Right renal pelvis (tissue), 4 donors: ENCODE data around the gene IGFBP4. TPM values are rescaled to one million over a fixed set of nuclear protein-coding genes. Genes with fewer than 3 reads are reported as not detected.

Experiments used
- DNase-seq, 4 donors: peaks; one replicate each; pipeline ENCODE4 v3.0.0-alpha.2; 2013; ENCODE audit warnings: low read depth in 4 of 4, low spot score in 3 of 4, missing footprints in 1 of 4
- polyA plus RNA-seq, 4 donors: library from polyadenylated mRNA; unstranded; fragments of 120-200 nt; gene quantifications; one replicate each; pipeline ENCODE4 v1.2.1, GENCODE V29; 2013; ENCODE audit not compliant: insufficient read length in 4 of 4

The IGFBP4 gene
- polyA plus RNA-seq, 4 donors, result 338 to 424 (median 366) TPM

- no peak for DNase-seq
Observed at GRCh38 chr17:40469805-40470675, 26.8 kb downstream of the IGFBP4 start.

DNA sequence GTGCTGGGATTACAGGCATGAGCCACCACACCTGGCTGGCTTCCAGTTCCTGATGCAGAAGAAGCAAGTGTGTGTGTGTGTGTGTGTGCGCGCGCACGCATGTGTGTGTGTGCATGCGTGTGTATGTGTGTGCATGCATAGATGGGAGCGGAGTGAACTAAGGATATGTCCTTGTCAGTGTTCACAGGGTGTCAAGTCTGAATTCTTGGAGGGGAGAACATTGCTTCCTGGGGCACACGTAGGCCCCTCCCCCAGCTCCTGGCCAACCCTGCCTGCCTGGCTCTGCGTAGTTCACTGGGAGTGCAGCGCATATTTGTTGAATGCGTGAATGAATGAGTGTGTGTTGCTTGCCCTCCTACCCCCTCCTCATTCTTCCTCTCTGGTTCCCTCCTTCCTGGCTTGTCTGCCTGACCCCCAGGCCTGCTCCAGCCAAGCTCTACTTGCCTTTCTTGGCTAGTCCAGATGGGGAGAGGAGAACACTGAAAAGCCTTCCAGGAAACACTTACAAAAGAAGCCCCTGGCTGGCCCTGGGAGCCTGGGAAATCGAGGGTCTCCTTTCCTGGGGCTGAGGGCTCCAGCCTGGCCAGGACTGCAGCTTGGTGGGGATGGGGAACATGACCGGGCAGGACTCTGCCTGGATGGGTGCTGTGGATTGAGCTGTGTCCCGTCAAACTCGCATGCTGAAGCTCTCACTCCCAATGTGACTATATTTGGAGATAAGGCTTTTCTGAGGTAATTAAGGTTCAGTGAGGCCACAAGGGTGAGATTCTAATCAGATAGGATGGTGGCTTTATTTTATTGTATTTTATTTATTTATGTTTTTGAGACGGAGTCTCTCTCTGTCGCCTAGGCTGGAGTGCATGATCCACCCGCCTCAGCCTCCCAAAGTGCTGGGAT is 27.9 kb downstream of the IGFBP4 start:
- DNase-seq, result no peak

DNA sequence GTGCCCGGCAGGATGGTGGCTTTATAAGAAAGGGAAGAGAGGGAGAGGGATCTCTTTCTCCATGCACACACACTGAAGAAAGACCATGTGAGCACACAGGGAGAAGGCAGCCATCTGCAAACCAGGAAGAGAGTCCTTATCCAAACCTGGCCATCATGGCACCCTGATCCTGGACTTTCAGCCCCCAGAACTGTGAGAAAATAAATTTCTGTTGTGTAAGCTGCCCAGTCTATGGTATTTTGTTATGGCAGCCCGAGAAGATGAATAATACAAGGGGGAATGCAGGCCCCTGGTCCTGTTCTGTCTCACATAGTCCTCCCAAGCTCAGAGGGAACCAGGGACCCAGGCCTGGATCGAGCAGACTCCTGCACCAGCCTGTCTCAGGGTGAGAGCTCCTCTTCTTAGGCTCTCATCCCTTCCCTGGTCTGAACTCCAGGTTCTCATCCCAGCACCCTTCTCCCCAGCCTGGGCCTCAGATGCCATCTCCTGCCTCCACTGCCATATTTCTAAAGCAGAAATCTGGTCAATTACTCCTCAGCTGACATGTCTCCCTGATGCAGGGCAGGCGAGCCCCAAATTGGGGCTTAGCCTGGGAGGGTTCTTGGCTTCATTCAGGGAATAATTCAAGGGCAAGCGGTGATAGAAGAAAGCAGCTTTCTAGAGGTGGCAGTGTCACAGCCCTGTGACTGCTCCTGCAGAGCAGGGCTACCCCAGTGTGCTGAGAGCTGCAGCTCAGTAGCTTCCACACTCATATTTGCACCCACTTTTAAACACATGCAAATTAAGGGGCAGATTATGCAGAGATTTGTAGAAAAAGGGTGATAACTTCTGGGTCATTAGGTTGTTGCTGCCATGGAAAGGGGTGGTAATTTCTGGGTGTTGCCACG is 28.8 kb downstream of the IGFBP4 start:
- DNase-seq, result no peak

- DNase-seq, result no peak
Observed at GRCh38 chr17:40472733-40473452, 29.6 kb downstream of the IGFBP4 start.

GRCh38 chr17:40473573-40474365 is 30.5 kb downstream of the IGFBP4 start:
- no peak for DNase-seq

DNA sequence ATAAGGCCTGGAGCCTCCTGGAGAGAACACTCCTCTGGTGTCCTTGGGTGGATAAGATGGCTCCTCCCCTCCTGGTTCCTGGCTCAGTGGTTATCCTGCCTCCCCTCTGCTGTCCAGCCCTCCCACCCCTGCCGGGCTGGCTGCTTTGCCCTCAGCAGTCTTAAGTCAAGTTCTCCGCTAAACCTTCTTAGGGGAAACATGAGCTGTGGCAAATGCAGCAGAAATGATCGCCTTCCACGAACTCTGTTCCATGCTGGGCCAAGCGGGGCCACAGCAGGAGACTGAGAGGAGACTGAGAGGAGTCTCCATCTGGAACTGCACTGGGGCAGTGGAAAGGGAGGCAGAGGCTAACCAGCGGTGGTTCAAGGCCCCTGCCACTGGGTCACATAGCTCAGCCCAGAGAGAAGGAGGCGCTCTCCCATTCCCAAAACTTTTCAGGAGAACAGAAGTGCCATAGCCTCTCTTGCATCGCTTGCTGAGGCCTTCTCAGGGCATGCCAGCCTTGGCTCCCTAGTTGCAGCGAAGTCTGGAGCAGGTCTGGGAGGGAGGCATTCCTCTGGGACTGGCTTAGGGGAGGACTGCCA is 31.3 kb downstream of the IGFBP4 start:
- DNase-seq, result no peak

GRCh38 chr17:40475234-40475908 is 32.1 kb downstream of the IGFBP4 start:
- no peak for DNase-seq

GRCh38 chr17:40477796-40478195 is 34.5 kb downstream of the IGFBP4 start:
- no peak for DNase-seq

- no peak for DNase-seq
Observed at GRCh38 chr17:40478486-40478885, 35.2 kb downstream of the IGFBP4 start.

DNA sequence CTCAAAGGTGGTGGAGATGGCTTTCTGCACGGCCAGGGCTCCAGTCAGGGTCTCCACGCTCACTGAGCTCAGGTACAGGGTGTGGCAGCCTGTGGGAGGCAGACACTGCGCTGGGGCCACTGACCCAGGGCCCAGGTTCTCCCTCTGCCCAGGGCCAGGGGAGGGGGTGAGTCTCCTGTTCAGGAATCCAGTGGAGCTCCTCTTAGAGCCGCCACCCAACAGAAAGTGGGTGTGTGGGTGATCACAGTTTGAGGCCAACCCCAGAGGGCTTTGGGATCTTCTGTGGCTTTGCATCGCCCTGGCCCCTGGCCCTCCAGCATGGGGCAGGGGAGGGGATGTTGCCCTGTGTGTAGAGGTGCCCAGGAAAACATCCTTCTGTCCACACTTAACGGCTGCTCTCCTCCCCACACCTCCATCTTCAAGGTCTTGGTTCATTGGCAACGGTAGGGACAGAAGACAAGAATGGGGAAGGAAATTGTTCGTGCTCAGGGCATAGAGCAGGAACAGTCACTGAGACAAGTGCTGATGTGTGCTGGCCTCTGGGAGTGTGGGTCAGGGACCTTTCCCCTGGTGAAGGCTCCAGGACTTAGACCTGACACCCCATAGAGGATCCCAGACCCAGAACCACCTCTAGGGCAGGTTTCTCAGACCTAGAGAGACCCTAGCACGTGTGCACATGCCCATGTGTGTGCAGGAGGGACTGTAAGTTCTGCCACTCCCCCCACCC is 36.7 kb downstream of the IGFBP4 start:
- DNase-seq, result no peak

- DNase-seq, result no peak
Observed at GRCh38 chr17:40480501-40481003, 37.3 kb downstream of the IGFBP4 start.

DNA sequence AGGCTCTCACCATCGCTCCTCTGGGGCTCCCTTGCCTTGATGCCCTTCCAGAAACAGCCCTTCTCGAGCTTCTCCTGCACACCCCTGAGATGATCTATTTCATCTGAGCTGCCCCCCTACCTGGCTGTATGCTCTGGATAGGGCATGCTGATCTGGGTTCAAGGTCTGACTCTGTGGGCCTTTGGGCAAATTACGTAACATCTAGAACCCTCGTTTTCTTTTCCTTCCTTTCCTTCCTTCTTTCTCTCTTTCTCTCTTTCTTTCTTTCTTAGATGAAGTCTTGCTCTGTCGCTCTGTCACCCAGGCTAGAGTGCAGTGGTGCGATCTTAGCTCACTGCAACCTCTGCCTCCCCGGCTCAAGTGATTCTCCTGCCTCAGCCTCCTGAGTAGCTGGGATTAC is 37.9 kb downstream of the IGFBP4 start:
- no peak for DNase-seq

- no peak for DNase-seq
Observed at GRCh38 chr17:40482722-40483121, 39.5 kb downstream of the IGFBP4 start.

- no peak for DNase-seq
Observed at GRCh38 chr17:40483679-40484078, 40.4 kb downstream of the IGFBP4 start.

GRCh38 chr17:40484285-40484972 is 41.2 kb downstream of the IGFBP4 start:
- no peak for DNase-seq

- DNase-seq, result no peak
Observed at GRCh38 chr17:40484973-40485530, 41.8 kb downstream of the IGFBP4 start.
